Testis (tissue), 3 donors: ENCODE results near the gene ARHGEF7. TPM values are rescaled to one million over a fixed set of nuclear protein-coding genes. Genes with fewer than 3 reads are reported as not detected.

Experiments
- DNase-seq: peaks from one replicate; pipeline ENCODE4 v3.0.0-alpha.2; 2019
- H3K27ac ChIP-seq, 2 donors: fragments of 200-600 bp; sonication (generic); one replicate each; pipeline ENCODE4 v1.5.1; 2019
- H3K27me3 ChIP-seq: fragments of 200-600 bp; sonication (generic); one replicate; pipeline ENCODE4 v1.5.1; 2019
- H3K36me3 ChIP-seq: fragments of 200-600 bp; sonication (generic); one replicate; pipeline ENCODE4 v1.5.1; 2017; ENCODE audit warnings: low read depth; ENCODE audit errors: missing control alignments
- H3K4me1 ChIP-seq: fragments of 200-600 bp; sonication (generic); one replicate; pipeline ENCODE4 v1.5.1; 2019
- H3K4me3 ChIP-seq, 2 donors: fragments of 200-600 bp; sonication (generic); one replicate each; pipeline ENCODE4 v1.5.1; 2017 to 2019
- H3K9me3 ChIP-seq: fragments of 200-600 bp; sonication (generic); one replicate; pipeline ENCODE4 v1.5.1; 2017
- POLR2A ChIP-seq: fragments of 450-650 bp; IDR thresholded peaks from one replicate; pipeline ENCODE4 v1.6.1; 2017; ENCODE audit warnings: antibody characterized with exemption, mild to moderate bottlenecking, moderate library complexity
- WGBS, 2 donors: methylation state at CpG; one replicate each; pipeline ENCODE4 v1.1.5; 2018; 5-methylcytosine and 5-hydroxymethylcytosine counted together
- intact Hi-C: fragments of 100-400 bp; cut with DNase I; formaldehyde crosslinking; loops from one replicate; pipeline ENCODE4 v1.15.1; 2023; ENCODE audit warnings: low total_unique reads
- polyA plus RNA-seq: library from polyadenylated mRNA; stranded (reverse); fragments of 350-450 nt; fragmentation: Illumina TruSeq; extraction: RNeasy Lipid Tissue Mini Kit (QIAGEN cat#74804); gene quantifications from one replicate; pipeline ENCODE4 v1.2.3, GENCODE V29; 2014; ENCODE audit warnings: low read depth, low replicate concordance; ENCODE audit not compliant: insufficient read depth
- total RNA-seq, 2 donors: library from RNA; depleted of rRNA; stranded (reverse); fragments of >200 nt; gene quantifications; one replicate each; pipeline ENCODE4 v1.2.3, GENCODE V29; 2016
- TF ChIP-seq, protein P1 (sequence below), 3 experiments: fragments of 450-650 bp in 2 of 3; fragments of 200-600 bp in 1 of 3; sonication (generic) in 1 of 3; IDR thresholded peaks; one replicate each; pipeline ENCODE4 v1.5.1; 2016 to 2019; ENCODE audit warnings: antibody characterized with exemption in 3 of 3, mild to moderate bottlenecking in 2 of 3, moderate library complexity in 1 of 3

ARHGEF7 gene
- total and polyA plus RNA-seq, 3 donors from 2014 or later, result 73.6 to 136 (median 118) TPM

DNA sequence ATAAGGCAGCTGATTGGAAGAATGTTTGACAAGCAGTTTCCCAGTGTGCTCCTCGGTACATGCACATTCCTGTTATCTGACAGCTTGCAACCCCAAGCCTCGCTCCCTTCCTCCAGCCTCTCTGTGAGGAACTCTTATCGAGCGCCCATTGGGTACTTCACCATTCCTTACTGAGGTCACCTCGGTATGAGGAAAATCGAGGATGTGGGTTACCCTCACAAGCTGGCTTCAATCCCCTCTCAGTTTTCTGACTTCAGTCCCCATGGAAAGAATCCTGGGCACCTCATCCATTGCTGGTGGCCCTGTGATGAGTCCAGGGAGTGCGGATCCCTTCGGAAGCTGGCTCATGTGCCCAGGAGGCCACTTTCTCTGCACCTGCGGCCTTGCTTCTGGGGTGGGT, 222.6 kb downstream of the ARHGEF7 start:
- Histone ChIP-seq H3K27me3 (no peaks in the 10 kb centered on the region), H3K4me1 (no peaks in the 10 kb centered on the region), H3K9me3 (no peaks in the 10 kb centered on the region), H3K27ac (no peak overlapping the region), H3K4me3 (no peak overlapping the region), H3K36me3 (no peaks in the 10 kb centered on the region)
- WGBS, 2 donors, result 90 to 96% methylated on average over 8 to 9 of the region's 9 CpGs
- intact Hi-C loops, result no loop called here
- TF ChIP-seq, protein P1, sequence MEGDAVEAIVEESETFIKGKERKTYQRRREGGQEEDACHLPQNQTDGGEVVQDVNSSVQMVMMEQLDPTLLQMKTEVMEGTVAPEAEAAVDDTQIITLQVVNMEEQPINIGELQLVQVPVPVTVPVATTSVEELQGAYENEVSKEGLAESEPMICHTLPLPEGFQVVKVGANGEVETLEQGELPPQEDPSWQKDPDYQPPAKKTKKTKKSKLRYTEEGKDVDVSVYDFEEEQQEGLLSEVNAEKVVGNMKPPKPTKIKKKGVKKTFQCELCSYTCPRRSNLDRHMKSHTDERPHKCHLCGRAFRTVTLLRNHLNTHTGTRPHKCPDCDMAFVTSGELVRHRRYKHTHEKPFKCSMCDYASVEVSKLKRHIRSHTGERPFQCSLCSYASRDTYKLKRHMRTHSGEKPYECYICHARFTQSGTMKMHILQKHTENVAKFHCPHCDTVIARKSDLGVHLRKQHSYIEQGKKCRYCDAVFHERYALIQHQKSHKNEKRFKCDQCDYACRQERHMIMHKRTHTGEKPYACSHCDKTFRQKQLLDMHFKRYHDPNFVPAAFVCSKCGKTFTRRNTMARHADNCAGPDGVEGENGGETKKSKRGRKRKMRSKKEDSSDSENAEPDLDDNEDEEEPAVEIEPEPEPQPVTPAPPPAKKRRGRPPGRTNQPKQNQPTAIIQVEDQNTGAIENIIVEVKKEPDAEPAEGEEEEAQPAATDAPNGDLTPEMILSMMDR (IDR thresholded peaks at IDR 0.05), result no peak
- TF ChIP-seq POLR2A, result no peak
- DNase-seq, result no peak

DNA sequence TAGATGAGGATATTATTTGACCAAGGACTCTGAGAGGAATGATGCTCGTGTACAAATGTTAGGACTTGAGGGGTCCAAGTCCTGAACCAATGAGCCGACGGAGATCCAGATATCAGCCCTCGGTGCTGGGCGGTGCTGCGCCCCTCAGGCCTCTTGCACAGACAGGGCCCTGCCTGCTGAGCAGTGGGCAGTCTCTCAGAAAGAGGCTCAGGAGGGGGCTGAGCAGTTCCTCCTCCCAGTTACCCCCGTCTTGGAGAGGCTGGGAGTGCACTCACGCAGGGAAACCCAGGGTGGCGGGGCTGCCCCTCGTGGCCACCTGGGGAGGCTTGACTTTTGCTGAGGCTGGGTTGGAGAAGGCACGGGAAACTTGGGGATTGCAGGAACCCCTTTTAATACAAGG, 223.7 kb downstream of the ARHGEF7 start:
- TF ChIP-seq, protein P1 (IDR thresholded peaks at IDR 0.05), result no peak
- TF ChIP-seq POLR2A, result no peak
- no peaks in the 10 kb centered on the region for H3K9me3 ChIP-seq
- H3K27me3 ChIP-seq, result no peaks in the 10 kb centered on the region
- H3K27ac ChIP-seq, result no peak overlapping the region
- WGBS, 2 donors, result 93 to 94% methylated on average over 9 to 11 of the region's 11 CpGs
- H3K36me3 ChIP-seq, result no peaks in the 10 kb centered on the region
- no peak overlapping the region for H3K4me3 ChIP-seq
- DNase-seq, result no peak
- no peaks in the 10 kb centered on the region for H3K4me1 ChIP-seq
- intact Hi-C loops, result no loop called here

DNA sequence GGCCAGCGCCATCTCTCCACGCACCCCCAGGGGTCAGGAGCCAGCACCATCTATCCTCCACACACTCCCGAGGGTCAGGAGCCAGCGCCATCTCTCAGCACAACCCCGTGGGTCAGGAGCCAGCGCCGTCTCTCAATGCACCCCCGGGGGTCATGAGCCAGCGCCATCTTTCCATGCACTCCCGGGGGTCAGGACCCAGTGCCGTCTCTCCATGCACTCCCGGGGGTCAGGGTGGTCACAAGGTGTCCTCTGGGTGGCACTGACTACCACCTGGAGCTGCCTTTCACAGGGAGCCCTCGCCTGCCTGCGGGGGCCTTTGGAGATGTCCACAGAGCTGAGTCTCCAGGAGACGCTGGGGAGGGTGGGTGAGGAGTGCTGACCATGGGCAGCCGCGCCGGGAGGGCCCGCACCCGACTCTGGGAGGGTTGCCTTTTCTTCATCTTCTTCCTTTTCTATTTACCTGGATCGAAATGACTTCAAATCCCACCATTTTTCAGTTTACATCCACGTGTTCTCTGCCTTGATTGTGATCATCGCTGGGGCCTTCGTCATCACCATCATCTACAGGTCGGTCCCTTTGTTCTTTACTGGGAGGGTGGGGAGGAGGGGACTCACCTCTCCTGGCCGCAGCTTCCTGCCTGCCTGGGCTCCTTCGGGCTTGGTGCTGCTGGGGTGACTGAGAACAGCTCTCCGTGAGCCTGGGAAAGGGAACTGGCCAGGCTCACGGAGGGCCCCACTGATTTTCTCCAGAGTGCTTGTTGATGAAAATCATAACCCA, 224.4 kb downstream of the ARHGEF7 start:
- no peak for DNase-seq

GRCh38 chr13:111341886-111342285, 226.8 kb downstream of the ARHGEF7 start:
- no peak for DNase-seq
- TF ChIP-seq, protein P1 (IDR thresholded peaks at IDR 0.05), result no peak
- TF ChIP-seq POLR2A, result no peak
- Histone ChIP-seq H3K4me3 (no peak overlapping the region), H3K27ac (no peak overlapping the region), H3K36me3 (no peaks in the 10 kb centered on the region), H3K4me1 (no peaks in the 10 kb centered on the region), H3K9me3 (no peaks in the 10 kb centered on the region), H3K27me3 (no peaks in the 10 kb centered on the region)
- WGBS, 2 donors, result 81 to 96% methylated on average over 3 to 5 of the region's 5 CpGs
- intact Hi-C loops, result no loop called here

More for the DNA sequence above, 224.4 kb downstream of the ARHGEF7 start:
- intact Hi-C loops, result no loop called here
- Histone ChIP-seq H3K27ac (no peak overlapping the region), H3K27me3 (no peaks in the 10 kb centered on the region), H3K9me3 (no peaks in the 10 kb centered on the region), H3K4me1 (no peaks in the 10 kb centered on the region), H3K36me3 (no peaks in the 10 kb centered on the region), H3K4me3 (no peak overlapping the region)
- WGBS, 2 donors, result 93 to 98% methylated on average over 20 to 29 of the region's 29 CpGs
- no peak for TF ChIP-seq POLR2A
- TF ChIP-seq, protein P1 (IDR thresholded peaks at IDR 0.05), result no peak

DNA sequence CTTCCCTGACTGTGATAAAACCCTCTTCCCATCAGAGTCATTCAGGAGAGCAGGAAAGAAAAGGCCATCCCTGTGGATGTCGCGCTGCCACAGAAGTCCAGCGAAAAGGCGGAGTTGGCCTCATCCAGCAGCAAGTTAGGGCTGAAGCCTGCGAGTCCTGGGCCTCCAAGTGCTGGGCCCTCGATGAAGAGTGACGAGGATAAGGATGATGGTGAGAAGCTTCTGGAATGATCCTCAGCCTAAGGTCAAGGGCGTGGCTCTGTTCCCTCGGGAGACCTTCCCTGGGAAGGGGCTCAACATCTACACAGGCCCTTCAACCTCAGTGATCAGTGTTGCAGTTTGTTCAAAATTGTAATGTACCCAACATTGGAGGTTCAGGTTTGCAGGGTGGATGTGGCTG, 227.6 kb downstream of the ARHGEF7 start:
- Histone ChIP-seq H3K9me3 (no peaks in the 10 kb centered on the region), H3K36me3 (no peaks in the 10 kb centered on the region), H3K4me1 (no peaks in the 10 kb centered on the region), H3K27me3 (no peaks in the 10 kb centered on the region), H3K4me3 (no peak overlapping the region), H3K27ac (no peak overlapping the region)
- TF ChIP-seq, protein P1 (IDR thresholded peaks at IDR 0.05), result no peak
- TF ChIP-seq POLR2A, result no peak
- WGBS, 2 donors, result 93 to 95% methylated on average over 9 of the region's 9 CpGs
- intact Hi-C loops, result no loop called here
- DNase-seq, result no peak
